HG02981 (cell line): Measurements from ENCODE around the gene ANAPC5.

Experiments used
- ATAC-seq: cut with Tn5 transposase; IDR thresholded peaks from one replicate; pipeline ENCODE4 v1.9.1; 2021; ENCODE audit warnings: mild to moderate bottlenecking, moderate library complexity; ENCODE audit not compliant: unreplicated experiment

ANAPC5 gene

DNA sequence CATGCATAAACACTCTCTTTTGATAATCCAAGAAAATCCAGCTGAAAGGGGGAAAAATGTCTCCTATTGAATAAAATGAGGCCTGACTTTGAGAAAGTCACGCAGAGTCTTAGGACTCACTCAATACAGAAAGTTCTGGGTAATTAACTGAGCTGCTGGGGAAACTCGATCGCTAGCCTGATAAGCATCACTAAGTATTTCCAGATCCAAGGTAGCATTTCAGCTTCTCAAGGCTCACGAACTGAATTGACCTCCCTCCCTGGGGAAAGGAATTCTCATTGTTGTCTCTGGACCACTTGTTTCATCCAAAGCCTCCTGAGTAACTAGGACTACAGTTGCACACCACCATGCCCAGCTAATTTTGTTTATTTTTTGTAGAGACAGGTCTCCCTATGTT lies 13.8 kb upstream of the ANAPC5 start:
- no peak for ATAC-seq

DNA sequence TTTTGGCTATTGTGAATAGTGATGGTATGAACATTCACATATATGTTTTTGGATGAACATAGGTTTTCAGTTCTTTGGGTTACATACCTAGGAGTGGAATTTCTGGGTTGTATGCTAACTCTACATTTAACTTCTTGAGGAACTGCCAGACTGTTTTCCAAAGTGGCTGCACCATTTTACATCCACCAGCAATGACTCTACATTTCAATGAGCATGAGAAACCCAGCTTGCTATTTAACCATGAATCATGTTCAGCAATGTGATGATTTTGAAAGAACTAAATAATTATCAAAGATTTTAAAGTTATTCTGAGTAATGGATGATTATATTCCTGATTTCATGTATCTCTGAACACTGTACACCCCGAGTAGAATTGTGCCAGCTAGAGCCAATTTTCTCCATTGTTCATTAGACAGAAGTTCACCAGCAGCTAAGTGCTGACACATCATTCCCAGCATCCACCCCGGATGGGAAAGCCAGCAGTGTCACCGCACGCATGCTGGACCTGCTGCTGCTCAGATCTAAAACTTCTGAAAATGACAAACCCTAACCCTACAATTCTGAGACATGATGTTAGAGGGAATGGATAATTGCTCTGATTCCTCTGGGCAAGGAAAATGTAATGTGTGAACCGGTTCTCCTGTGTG lies 13.3 kb upstream of the ANAPC5 start:
- ATAC-seq: no peak

DNA sequence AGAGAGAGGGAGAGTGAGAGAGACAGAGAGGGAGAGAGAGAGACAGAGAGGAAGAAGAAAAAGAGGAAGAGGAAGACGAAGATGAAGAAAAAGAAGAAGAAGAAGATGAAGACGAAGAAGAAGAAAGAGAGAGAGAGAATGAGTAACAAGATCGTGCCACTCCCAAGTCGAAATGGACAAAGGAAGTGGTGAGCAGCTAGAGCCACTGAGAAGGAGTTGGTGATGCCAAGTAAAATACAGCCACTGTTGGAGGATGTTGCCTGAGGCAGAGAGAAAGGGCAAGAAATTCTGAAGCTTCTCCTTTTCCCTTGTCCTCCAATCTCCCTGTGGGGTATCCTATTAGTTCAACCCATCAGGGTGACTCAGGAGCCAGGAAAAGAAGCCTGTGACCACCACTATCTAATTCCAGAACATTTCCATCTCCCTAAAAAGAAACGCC lies 12.5 kb upstream of the ANAPC5 start:
- ATAC-seq: no peak

DNA sequence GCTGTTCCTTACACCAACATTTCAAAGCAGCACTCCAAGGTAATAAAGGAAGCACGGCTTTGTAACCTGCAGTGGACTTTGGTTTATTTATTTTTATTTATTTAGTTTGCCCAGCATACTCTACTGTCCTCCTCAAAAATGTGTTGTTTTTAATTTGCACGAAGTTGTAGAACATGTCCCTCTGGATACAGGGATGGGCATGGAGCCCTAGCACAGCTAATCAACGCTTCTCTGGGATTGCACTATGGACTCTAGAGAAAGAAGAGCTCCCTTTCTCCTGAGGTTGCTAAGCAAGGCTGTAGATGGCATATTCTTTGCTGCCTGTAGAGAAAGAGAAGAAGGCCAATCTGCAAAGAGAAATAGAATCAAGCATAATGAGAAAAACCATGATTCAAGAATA lies 5.9 kb upstream of the ANAPC5 start:
- no peak for ATAC-seq

DNA sequence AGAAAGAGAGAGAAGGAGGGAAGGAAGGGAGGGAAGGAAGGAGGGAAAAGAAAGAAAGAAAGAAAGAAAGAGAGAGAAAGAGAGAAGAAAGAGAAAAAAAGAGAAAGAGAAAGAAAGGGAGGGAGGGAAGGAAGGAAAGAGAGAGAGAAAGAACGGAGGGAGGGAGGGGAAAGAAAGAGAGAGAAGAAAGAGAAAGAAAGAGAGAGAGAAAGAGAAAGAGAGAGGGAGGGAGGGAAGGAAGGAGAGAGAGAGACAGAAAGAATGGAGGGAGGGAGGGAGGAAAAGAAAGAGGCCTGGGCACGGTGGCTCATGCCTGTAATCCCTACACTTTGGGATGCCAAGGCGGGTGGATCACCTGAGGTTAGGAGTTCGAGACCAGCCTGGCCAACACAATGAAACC lies 5.1 kb upstream of the ANAPC5 start:
- ATAC-seq: no peak

DNA sequence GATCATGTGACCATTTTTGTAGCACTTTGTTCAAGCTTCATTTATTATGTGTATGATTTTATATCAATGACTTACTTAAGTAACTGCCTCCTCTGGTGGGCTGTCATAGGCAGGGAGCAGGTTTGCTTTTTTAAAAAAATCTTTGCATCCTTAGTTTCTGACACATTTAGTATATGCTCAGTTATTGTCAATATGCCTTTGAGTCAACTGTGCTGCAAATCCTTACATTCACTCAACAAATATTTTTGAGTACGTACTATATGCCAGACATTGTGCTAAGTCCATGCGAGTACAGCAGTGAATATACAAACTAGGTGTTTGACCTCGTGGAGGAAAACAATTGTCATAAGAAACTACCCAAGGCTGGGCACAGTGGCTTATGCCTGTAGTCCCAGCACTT lies 4.4 kb upstream of the ANAPC5 start:
- ATAC-seq: no peak

DNA sequence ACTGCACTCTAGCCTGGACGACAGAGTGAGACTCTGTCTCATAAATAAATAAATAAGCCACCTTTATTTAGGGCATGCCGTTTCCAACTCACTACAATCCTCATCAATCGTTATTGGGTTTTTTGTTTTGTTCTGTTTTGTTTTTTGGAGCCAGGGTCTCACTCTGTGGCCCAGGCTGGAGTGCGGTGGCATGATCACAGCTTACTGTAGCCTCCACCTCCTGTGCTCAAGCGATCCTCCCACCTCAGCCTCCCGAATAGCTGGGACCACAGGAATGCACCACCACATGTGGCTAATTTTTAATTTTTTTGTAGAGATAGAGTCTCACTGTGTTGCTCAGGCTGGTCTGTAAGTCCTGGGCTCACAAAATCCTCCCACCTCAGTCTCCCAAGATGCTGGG lies 3.6 kb upstream of the ANAPC5 start:
- no peak for ATAC-seq

DNA sequence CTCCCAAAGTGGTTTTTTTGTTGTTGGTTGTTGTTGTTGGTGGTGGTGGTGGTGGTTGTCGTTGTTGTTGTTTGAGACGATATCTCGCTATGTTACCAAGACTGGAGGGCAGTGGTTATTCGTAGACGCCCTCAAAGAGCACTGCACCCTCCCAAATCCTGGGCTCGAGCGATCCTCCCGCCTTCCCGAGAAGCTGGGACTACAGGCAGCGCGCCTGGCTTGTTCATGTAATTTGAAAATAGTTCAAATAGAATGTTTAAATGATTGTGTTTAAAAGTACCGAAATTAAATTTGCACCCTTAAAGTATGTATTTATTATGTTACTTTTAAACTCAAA lies 439 bp upstream of the ANAPC5 start:
- ATAC-seq: no peak

DNA sequence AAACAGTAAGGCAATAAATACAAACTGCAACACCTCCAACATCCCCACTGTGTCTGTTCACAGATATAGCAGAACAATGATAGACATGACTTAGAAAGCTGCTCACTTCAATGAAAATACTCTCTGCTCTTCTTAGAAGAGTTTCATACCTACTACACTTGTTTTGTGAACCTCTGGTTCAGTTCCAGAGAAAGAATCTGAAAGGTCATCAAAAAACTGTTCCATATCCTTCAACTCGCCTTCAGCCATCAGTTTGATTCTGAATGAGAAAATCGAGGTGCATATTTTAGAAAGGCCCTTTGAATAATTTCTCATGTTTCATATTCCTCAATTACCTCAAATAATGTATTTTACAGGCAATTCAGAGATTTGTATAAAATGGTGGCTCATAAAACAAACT lies 5.5 kb downstream of the ANAPC5 start:
- no peak for ATAC-seq

DNA sequence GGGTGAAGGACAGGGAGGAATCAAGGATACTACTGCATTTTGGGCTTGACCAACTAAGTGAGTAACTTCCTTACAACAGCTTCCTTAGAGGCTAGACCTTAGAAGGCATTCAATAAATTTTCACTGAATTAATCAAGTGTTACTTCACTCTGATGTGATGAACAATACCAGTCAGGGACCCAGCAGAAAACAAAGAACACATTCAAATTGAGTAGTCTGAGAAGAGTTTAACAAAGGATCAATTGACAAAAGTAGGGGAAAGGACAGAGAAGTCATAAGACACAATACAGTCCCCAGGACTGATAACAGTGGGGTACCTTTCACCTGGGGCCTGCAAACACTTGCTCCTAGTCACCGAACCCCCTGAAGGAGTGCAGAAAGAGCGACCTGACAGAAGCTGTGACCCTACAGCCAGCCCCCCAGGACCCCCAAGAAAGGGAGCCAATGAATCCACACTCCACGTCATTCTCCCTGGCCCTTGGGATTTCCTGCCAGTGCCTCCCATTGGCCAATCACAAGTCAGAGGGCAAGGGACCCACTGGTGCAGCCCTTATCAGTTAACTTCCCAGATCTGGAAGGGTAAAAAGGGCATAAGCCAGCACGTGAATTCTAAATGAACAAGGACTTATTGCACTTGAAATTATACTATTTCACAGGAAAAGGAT lies 6.9 kb downstream of the ANAPC5 start:
- no peak for ATAC-seq

DNA sequence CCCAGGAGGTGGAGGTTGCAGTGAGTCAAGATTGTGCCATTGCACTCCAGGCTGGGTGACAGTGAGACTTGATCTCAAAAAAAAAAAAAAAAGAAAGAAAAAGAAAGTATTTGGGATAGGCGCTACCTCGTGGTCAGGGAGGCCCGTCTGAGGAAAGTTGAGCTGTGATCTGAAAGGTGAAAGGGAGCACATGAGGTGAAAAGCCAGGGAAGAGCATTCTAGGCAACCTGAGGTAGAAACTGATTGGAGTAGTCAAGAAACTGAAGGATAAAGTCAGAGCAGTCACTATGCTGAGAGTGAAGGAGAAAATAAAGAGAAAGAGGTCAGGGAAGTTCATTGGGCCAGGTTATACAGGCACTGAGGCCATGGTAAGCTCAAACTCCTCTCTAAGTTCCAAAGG lies 7.7 kb downstream of the ANAPC5 start:
- ATAC-seq: no peak

DNA sequence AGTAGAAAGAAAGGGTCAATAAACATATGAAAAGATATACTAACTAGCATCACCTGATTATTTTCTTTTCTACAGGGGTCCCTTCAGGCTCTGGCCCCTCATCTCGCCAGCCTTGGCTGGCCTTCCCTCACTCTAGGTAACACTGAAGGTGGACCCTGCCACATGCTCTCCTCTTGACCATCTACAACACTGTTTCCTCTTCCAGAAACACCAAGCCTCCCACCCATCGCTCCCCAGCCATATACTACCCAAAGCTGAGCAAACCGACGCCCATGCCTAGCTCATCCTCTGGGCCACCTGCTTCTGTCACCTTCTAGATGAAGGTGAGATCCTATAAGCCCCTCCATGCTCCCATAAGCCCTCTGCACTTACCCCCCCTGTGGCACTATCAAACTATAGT lies 14.8 kb downstream of the ANAPC5 start:
- no peak for ATAC-seq

DNA sequence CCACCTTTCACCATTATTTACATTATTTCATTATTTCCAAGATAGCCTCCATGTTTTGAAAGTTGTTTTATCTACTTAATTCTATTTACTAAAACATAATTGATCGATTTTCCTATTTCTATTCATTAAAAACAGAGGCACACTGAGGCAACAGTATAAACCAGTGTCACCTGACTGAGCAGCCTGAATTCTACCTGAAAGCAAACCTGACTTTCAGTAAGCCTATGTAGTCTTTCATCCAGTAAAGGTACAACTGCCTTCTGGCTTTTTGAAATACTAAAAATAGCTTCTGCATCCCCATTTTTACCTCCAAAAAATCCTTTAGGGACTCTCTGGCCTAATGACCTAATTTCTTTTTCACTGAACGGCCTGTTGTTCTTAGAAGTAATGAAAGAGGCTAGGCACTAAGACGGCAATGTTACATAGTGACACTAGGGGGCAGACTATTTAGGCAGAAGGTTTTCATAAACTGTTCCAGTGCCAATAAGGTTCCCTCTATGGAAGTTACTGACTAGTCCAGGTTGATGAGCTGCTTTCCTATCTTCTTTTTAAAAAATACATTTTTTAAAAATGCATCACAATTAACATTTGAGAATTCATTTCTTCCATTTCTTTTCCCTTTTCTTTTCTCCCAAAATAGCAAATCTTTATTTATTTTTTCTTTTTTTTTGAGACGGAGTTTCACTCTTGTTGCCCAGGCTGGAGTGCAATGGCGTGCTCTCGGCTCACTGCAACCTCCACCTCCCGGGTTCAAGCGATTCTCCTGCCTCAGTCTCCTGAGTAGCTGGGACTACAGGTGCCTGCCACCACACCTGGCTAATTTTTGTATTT lies 17.5 kb downstream of the ANAPC5 start:
- no peak for ATAC-seq

DNA sequence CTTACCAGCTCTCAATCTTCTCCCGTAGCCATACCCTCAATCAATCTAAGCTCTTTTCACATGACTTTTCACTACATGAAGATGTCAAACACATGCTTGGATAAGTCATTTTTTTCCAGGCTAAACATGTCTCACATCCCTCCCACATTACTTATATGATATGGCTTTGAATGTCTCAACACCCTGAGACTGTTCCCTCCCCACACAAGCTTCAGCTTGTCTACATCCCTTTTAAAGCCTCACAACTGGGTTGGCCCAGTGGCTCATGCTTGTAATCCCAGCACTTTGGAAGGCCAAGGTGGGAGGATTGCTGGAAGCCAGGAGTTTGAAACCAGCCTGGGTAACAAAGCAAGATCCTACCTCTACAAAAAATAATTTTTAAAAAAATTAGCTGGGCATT lies 18.5 kb downstream of the ANAPC5 start:
- no peak for ATAC-seq

DNA sequence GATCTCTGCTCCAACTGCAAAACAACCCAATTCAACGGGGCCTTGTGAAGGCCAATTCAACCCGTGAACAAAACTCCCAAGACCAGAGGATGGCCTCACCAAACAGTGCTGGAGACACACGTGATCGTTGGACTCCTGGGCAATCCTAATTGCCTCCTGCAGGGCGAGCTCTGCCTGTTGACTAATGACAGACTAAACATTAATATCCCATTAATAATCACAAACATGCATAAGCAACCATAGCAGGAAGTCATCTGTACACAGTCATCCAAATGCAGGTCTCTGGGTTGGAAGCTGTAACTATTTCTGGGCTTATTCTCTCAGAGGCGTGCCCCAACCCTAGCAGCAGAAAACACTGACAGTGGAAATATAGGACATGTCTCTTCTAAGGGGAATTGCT lies 21.0 kb downstream of the ANAPC5 start:
- no peak for ATAC-seq

DNA sequence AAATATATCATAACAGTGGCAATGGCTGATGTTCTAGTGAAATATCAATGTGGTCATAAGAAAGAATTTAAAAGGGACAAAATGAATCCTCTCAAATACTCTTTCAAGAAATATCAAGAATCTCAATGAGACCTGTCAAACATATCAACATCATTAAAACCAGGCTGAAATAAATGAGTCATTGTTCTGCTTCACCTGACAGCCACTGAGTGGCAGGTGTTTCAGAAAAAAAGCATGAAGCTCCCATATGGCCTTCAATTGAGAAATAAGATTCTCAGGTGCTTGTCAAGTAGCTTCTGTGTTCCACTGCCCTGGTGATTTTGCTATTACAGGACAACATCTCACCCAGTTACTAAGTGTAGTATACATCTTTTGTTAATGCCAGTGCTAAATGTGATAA lies 21.5 kb downstream of the ANAPC5 start:
- no peak for ATAC-seq

DNA sequence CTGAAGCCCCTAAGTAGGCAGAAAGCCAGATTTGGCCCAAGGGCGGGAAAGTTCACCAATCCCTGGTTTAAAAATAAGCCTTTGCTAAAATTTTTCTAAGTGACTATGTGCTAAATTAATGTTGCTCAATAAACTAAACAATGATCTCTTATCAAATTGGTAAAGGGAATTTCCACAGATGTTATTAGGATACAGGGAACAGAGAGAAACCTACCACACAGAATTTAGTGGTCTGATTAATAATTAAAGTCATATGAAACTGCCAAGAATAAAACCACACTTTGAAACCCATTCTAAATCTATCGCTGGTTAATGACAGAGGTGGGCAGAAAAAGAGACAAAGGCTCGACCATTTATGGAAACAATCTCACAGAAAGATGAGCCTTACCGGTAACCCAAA lies 22.0 kb downstream of the ANAPC5 start:
- ATAC-seq: no peak

DNA sequence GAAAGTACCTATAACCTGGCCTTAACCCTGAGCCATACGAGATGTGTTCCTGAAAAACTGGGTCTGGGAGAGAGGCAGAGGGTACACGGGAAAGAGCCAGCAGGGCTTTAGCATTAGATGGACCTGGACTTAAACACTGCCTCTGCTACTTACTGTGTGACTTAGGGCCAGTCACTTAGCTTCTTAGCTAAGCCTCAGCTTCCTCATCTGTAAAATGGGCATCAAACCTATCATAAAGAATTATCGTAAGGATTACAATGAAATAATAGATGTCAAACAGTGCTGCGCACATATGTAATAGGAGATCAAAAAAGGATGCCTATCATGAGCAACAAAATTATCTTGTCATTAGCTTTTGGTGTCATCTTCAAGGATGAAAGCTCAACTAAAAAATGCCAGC lies 23.6 kb downstream of the ANAPC5 start:
- ATAC-seq: no peak

DNA sequence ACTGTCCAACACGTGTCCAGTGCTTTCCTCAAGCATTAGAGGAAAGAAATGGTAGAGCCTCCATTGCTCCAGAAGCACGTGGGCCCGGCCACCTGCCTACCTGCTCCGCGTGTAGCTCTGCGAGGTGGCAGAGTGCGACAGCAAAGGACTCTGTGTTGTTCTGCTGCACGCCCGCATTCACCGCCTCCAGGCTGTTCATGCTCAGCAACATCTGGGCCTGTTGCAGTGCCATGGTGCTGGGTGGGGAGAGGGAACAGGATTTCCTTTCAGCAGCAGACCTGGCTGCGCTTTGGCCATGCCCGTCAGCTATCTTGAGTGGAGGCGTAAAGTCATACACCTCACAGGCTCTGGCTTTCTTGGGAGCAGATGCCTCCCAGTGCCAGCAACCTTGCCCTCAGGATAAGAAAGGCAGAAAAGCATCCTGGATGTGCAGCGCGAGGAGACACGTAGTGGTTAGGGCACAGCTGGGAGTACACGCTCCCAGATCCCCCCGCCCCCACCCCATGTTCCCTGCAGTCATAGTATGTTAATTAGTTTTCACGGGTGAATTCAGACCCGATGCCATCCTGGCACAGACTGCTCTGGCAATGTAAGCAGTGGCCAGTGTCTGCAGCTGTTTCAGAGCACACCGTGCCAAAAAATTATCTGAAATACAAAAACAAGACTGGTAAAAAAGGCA lies 25.1 kb downstream of the ANAPC5 start:
- ATAC-seq: no peak

DNA sequence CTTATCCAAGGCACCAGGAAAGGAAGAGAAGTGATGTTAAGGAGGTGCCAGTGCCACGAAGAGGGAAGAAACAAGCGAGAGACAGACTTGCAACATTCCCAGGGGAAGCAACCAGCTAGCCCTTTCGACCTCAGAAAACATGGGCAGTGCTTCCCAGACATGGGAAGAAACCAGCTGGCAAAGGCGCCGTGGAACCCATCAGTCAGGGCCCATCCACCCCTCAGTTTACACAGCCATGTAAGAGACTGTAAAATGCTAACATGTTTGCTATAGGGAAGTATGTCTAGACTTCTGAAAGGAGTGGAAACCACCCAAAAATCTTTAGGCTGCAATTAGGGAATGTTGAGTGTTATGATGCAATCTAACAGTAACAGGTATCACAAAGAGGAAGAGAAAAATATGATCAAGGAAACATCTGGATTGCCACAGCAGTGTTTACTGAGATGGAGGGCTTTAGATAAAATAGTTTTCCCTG lies 26.3 kb downstream of the ANAPC5 start:
- no peak for ATAC-seq

DNA sequence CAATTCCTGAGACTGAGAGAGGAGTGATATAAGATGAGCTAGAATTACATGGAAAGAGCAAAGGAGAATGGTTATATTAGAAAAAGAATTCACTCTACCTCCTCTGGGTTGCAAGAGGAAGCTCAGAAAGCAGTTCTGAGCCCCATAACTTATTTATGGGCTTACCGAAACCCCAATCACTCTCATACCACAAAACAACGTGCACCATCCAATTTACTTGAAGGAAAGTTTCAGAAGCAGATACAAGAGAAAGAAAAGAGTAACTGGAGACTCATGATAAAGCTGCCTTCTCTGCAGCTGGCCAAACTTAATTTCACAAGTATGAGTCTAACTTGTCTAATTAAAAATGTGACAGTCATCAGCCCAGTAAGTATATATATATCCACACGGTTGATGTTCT lies 28.3 kb downstream of the ANAPC5 start:
- no peak for ATAC-seq

DNA sequence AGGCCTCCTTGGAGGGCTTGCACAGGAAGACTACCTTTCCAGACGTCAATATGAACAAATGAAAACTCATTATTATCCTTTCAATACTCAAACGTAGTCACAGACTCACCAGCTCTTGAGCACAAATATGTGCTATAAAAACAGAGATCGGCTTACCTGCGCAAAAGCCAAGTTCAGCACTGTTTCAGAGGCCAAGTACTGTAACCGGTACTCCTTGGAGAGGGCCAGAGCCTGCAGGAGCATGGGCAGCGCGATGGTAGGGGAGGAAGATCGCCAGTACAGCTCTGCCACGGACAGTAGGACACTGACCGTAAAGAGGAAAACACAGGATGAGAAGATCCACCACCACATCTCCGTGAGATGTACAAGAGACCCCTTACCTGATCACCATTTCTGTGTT lies 34.1 kb downstream of the ANAPC5 start:
- ATAC-seq: no peak
